ENCODE data around the gene GNAS.
A peak's percentile ranks its signal among the peaks of the same experiment; 100 is the strongest.

GNAS gene

DNA sequence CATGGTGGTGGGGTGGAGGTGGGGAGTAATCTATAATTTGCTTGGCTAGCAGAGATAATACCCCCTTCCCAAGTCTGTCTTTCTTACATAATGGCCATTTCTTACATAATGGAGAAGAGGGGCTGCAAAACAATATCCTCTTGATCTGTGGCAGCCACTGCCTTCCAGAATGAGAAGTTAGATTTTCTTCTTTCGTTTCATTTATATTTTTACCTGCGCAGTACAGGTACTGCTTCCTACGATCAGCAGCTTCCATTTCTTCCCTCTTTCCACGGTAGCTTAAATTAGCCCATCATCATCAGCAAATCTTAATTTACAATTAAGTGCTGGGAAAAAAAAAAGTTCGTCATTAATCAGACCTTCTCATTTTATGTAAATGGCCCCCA lies 30.2 kb downstream of the GNAS start:
- no peak for DNase-seq

DNA sequence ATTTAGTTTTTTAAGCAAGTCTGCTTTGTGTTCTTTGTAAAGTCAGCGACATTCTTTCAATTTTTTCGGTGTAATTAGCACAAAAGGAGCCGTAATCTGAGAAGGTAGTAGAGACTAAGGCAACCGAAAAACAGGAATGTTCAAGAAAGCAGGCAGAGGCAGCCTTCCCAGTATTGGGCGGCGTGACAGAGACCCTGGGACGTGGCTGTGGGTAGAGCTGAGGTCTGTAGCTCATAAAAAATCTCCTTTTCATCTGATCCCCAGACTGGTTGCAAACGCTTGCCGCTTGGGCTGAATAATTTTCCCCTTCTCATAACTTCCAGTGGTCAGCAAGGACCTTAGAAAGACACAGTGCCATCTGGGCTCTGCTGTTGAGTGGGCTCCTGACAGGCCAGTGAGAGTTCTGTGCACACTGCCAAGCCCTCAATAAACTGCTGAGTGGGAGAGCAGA lies 30.8 kb downstream of the GNAS start:
- DNase-seq = no peak

DNA sequence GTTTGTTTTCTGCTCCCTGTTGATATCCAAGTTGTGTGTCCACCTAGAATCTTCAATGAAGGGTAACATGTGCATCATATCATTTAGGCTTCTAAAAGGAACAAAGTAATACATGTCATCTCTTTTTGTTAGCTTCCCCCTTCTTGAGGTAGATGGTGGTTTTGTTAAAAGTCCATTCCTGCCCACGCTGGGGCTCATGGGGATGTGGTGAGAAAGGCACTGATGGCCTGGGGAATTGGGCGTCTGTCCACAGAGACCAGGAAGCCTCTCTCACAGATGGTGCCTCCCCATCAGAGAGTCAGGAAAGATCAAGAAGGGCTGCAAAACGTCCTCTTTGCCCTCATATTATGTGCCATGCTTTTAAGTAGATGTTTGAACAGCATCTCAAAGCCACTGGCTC lies 32.5 kb downstream of the GNAS start:
- DNase-seq = no peak

DNA sequence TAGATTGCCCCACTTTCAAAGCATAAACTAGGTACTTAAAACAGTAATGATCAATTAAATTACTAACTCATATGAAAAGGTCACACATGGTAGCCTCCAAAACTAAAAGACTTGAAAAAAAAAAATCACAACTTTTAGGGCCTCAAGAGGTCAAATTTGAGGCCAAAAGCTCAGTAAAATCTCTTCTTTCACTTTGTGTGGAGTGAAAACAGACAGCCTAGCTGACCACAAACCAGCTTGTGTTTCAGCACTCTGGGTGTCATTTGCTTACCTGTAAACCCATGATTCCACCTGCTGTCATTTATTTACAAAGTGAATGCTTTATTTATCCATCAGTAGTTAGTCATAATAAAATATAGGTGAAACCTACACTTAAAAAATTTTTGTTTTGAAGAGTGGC lies 34.0 kb downstream of the GNAS start:
- no peak for DNase-seq

DNA sequence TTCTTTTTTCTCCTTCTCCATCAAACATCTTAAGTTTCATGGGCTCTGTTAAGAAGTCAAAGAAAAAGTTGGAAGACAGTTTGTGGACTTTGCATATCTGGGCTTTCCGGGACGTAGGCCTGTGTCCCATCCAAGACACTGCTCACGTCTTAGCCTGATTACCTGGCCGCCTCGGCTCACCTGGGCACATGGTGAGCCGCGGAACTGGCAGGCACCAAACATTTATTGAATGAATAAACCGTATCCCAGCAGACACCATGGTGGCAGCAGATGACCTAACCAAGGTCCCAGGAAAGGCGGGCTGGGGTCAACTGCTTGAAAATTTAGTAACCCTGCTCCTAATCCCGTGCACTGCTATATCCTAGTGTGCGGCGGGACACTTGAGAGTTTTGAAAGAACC lies 35.6 kb downstream of the GNAS start:
- DNase-seq = no peak

DNA sequence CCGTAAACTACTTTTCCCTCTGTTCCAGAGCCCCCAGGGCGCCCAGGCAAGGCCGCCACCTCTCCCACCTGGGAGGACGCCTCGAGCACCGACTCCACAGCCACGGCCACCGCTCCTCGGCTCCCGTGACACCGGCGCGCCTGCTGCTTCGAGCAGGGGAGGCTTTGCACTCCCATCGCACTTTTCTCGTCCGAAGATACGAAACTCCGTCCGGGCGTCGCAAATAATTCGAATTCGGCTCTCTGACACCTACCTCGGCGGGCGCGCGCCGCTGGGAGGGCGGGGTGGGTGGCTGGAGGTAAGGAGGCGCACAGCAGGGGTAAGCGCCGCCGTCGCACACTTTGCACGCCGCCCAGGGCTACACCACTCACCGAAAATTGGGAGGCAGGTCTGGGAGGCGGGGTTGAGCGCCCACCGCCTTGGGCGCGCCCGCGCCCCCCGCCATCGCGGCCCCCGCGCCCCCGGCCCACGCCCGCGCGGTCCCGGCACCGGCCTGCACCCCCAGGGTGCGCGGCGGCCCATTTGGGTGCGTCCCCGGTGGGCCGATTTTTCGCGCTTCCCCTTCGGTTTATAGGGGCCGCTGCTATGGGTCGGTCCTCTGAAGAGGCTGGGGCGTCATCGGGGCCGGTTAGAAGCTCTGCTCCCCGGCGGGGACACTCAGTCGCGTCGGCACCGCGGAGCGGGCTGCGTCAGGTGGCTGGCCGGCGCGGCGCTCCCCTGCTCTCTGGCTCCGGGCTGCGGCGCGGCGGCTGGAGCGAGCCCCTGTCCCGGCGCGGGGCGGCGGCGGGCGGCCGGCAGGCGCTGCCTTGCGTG lies 36.2 kb downstream of the GNAS start:
- DNase-seq = peak; percentile 92

DNA sequence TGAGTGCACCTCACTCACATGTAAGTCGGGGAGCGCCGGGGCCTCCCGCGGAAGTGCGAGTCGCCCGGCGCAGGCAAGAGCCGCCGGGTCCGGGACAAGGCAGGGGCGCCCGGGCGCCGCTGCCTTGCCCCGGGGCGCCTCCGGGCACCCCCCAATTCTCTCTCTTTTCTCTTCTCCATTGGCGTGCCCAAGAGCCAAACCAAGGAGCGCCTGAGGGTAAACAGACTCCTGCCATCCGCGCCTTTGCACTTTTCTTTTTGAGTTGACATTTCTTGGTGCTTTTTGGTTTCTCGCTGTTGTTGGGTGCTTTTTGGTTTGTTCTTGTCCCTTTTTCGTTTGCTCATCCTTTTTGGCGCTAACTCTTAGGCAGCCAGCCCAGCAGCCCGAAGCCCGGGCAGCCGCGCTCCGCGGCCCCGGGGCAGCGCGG lies 36.8 kb downstream of the GNAS start:
- no peak for DNase-seq

DNA sequence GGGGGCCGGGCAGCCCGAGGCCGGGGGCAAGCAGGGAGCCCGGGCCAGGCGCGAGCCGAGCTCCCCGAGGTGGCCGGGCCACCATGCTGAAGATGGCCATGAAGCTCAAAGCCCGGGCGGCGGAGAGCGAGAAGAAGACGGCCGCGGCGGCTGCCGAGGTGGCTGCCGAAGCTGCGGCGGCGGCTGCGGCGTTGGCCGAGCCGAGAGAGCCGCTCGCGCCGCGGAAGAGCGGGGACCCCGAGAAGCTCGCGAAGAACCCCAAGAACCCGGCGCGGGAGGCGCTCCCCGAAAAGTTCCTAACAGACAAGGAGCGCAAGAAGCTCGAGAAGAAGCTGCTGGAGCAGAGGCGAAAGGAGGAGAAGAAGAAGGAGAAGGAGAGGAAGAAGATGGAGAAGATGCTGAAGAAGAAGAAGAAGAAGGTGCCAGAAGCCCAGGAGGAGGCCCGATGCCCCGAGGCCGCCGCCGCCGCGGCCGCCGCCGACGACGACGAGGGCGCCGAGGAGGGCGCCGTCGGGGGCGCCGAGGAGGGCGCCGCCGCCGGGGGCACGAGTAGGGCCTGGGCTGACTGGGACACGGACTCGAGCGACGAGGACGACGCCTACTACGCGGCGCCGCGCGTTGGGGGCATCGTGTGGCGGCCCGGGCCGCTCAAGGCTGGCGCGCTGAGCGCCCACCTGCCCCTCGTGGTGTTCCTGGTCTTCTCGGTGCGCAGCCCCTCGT lies 37.4 kb downstream of the GNAS start:
- peak; percentile 18 for DNase-seq

DNA sequence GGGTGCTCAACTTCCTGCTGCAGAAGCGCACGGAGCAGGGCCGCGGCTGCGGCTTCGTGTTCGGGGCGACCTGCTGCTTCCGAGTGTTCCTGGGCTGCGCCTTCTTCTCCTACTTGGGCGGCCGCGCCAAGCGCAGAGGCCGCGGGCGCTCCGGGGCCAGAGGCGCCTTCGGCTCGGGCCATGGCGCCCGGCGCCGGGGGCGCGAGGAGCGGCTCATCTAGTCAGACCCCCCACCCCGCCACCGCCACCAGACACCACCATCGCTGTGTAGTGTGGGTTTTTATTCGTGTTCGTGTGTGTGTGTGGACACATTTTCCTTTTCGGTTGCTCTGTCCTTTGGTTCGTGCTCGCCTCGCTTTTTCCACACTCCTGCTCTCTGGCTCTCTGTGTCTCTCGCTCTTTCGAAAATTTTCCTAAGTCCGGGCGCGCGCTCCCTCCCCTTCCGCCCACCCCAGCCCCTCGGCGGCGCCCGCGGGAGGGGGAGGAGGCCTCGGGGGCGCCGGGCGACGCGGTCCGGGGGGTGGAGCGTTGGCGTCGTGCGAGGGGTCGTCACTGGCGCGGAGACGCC lies 38.1 kb downstream of the GNAS start:
- peak; percentile 88 for DNase-seq

DNA sequence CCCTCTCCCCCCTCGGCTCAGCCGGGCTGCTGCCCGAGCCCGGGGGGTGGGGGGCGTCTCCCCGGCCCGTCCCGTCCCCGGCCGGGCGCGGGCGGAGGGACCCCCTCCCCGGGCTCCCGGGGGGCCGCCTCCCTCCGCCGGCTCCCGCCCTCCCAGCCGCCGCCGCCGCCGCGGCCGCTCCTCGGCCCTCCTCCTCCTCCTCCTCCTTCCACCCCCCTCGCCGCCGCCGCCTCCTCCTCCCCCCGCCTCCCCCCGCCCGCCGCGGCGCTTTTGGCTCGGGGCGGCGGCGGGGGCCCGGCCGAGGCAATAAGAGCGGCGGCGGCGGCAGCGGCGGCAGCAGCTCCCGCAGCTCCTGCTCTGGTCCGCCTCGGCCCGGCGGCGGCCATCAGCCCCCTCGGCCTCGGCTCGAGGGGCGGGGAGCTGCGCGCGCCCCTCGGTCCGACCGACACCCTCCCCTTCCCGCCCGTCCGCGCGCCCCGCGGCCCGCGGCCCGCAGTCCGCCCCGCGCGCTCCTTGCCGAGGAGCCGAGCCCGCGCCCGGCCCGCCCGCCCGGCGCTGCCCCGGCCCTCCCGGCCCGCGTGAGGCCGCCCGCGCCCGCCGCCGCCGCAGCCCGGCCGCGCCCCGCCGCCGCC lies 38.7 kb downstream of the GNAS start:
- peak; percentile 87 for DNase-seq

DNA sequence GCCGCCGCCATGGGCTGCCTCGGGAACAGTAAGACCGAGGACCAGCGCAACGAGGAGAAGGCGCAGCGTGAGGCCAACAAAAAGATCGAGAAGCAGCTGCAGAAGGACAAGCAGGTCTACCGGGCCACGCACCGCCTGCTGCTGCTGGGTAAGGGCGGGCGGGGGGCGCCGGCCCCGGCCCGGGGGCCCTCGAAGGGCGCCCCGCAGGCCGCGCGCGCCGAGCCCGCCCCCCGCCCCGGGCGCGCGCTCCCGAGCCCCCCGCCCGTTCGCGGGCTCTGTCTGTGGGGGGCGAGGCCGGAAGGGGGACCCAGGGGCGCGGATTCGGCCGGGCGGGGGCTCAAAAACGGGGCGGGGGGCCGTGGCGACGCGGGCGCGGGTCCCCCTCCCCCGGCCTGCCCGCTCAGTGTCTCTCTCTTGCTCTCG lies 39.2 kb downstream of the GNAS start:
- DNase-seq = peak; percentile 64

DNA sequence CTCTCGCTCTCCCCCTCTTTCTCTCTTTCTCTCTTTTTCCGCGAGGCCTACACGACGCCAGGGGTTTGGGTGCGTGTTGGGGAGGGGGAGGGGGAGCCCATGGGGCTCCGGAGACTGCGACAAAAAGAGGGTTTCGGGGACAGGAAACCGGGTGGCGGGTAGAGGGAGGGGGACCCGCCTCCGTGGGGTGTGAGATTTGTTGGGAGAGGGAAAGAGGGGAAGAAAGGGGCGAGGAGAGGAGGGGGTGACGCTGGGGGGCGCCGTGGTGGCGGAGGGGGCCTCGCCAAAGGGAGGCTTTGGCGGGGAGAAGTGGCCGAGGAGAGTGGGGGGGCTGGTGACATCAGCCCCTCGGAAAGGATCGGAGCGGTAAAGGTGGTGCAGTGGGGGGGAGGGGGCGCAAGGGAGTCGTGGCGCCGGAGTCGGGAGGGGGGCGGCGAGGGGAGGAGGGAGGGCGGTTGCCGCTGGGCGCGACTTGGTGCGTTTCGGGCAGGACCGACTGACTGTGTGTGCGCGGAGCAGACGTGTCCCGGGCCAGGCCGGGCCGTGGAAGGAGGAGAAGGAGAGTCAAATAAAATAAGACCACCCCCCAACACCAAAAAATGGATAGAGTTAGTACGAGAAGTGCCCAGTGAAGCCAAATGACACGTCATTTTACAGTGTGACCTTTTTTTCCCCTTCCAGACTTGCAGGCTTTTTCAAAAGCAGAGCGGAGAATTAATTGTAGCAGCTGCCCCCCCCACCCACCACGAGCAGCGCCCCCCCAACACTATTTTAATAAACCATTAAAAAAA lies 39.8 kb downstream of the GNAS start:
- DNase-seq = peak; percentile 86

DNA sequence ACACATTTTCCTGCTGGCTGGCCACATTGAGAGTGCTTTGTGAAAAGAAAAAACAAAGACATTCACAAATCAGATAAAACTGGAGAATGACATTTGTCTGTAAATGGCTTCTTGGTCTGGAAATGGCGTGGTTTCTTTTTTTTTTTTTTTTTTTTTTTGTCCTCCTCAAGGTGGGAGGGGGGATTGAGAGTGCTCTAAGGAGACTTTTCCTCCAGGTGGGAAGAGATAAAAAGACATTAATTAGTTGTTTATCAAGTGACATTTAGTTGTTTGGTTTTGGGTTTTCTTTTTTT lies 40.4 kb downstream of the GNAS start:
- peak; percentile 64 for DNase-seq

DNA sequence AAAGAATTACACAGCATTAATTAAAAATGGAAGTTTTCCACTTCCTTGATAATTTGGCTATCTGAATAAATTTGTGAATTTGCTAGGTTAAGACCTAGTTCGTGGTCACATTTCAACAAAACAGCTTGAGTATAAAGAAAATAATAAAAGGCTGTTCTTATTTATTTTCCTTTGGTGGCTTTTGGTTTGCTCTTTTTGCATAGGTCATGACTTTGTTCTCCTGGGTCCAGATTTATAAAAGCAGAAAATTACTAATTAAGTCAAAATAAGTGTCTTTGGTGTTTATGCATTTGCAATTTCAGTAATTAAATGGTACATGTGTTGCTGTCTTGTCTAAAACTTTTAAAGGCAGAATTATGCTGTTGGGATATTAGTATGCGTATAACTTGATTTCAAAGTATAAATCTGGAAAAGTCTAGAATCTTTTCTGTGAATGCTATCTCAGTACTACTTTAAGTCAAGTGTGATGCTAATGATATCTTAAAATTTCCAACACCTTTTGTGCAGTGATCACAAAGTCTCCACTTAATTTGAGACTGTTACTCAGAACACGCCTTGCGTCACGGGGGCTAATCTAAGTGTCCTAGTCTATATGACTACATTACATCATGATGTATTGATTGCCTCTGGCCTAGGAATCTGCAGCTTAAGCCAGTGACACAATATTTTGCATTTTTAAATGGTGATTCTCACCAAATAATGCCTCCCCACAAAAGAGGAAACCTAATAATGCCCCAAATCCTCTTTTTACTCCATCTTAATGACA lies 41.0 kb downstream of the GNAS start:
- DNase-seq = no peak

DNA sequence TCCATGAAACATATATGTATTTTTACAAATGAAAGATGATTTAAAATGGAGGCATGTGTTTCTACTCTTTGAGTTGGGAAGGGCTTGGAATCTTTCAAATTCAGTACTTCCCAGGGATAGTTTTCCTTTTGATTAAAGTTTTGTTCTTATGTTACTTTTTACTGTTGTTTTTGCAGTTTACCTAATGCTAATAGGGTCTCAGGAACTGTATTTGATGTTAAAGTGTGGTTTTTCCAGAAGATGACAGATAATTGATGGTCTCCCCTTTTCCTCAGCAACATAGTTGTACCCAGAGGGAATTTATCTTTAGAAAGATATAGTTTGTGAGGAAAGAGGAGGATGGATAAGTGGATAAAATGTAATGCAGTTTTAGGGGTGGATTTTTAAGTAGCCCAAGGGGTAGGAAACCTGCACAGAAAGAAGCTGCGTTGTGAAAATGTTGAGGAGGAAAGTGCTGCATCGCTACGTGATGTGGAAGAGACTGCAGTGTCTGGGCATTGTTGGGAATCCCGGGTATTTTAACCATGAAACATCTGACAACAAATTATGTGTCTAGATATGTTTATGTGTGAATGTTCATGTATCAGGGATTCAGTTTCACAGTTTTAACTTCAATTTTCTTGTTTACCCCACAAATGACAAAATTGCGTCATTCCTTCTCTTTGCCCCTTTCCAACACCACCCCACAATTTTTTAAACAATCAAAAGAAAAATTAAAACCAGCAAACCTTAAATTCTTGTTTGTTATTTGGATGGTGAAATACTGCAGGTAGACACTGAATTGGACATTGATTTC lies 42.3 kb downstream of the GNAS start:
- DNase-seq = no peak

DNA sequence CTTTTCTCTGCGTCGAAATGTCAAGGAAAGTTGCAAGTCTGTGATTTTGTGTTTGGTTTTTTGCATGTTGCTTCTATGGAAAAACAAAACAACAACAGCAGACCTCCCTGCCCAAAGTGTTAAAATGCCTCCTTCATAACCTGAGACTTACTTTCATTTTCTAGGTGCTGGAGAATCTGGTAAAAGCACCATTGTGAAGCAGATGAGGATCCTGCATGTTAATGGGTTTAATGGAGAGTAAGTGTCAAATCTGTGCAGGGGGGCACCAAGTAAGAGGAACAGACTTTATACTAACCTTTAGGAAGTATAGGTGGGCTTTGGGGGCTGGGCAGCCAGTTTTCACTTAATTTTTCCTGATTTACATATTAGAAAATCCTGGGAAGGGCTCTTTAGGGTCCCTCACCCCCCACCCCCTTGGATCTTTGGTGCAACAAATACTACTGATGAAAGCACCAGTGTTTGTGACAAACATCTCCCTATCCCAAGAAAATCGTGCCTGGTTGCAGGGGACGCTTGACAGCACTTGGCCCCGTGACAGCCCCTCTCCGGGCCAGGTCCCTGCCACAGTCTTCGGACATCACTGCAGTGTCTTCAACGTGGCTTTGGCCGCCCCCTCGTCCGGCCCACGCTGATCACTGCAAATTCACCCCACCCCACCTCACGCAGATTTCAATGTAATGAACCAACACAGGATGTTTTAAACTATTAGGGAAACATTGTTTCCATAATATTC lies 43.1 kb downstream of the GNAS start:
- no peak for DNase-seq

DNA sequence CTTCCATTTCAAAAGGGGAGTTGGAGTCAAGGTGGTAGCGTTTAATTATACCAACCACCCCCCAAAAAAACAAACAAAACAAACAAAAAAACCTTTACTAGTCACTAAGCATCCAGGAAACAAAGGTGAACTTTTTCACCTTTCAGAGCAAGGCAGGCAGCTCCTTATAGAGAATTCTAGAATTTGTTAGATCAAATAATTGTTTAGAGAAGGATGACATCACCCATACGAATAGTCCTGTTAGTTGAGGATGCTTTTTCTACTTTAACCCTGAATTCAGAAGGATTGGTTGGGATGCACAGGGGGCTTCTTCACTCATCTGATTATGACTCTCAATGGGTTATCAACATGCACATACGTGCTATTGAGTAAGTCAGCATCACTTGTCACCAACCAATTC lies 44.3 kb downstream of the GNAS start:
- no peak for DNase-seq

DNA sequence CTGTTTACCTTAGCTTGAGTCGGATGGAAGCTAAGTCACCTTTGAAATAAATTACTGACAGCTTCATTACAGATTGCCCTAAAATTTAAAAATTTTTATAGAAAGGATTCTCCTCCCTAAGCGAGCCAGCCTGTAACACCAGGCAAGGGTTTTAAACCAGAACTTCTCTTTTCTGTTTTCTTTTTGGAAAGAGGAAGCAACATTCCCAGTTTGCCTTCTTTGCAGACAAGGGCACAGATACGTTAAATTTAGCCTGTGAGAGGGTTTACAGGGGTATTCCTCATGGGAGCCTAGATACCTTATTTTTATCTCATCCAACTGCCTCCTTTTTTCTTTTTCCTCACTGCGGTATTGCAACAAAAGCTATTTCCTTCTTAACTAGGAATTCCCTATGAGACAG lies 45.0 kb downstream of the GNAS start:
- no peak for DNase-seq

DNA sequence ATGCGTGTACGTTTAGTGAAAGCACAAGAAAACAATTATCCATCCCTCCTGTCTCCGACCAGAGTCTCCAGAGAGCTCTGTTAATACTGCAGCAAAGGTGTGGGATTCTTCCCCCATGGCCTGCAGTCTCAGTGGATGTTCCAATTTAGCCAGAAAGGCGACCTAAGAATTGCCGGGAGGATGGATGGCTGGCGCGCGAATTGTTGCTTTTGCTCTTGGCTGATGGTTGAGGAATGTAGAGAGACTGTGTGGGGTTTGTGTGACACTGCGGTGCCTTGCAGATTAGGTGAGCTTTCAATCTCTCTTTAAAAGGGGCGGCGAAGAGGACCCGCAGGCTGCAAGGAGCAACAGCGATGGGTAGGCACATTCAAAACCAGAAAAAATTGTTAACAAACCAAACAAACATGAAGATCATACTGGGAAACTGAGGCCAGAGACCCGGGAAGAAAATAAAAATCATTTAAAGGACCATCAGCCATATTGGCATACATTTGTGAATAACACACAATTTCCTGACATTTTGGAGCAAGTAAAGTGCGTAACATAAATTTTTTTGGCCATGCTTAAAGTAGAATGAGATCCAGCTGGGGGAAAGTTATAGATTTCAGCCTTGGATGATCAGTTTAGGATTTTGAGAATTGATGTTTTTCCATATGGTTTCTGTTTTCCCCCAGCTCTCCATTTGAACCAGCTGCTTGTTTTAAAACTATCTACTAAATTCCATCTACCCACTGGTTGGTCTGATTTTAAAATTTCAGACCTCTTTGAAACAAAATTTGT lies 46.3 kb downstream of the GNAS start:
- DNase-seq = no peak

DNA sequence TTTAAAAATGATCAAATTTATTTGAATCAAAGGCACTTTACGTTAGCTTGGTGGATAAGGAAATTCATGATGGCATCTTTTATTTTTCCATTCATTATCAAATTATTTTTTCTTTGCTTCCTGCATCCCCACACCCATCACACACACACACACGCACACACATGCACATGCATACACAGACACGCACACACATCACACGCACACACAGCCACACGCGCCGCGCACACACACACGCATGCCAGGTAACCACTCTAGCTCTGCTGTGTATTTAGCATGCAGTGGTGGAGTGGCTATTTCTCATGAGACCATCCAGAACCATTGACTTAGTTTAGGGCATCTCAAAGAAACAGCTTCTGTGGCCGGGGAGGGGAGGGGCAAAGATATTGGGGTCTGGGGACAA lies 47.0 kb downstream of the GNAS start:
- no peak for DNase-seq

All from hematopoietic multipotent progenitor cell treated with erythropoietin and hydrocortisone succinate and interleukin-3 and kit ligand, for 4 days (in vitro differentiated cells).